Esophagus squamous epithelium (tissue), 4 donors: Measurements from ENCODE around the gene RALB.

ENCODE experiments used
- CTCF ChIP-seq, 6 experiments: fragments of 450-650 bp in 4 of 6; fragments of 200-600 bp in 2 of 6; sonication (generic) in 2 of 6; IDR thresholded peaks; one replicate each; pipeline ENCODE4 v1.5.1; 2016 to 2019; ENCODE audit warnings: antibody characterized with exemption in 6 of 6, mild to moderate bottlenecking in 4 of 6, moderate library complexity in 4 of 6
- POLR2A ChIP-seq, 4 donors: fragments of 450-650 bp; IDR thresholded peaks; one replicate each; pipeline ENCODE4 v1.6.1; 2017; ENCODE audit warnings: antibody characterized with exemption in 4 of 4, mild to moderate bottlenecking in 4 of 4, moderate library complexity in 3 of 4

- no peak for TF ChIP-seq CTCF (IDR thresholded peaks at IDR 0.05)
- TF ChIP-seq POLR2A (IDR thresholded peaks at IDR 0.05): no peak
Observed at GRCh38 chr2:120317180-120317533, 64.5 kb downstream of the RALB start.
